Measurements from ENCODE around the gene CCDC88C.
A peak's percentile ranks its signal among the peaks of the same experiment; 100 is the strongest.
"Not testable (repeated sequence)": the region's sequence is repeated elsewhere in the genome, so short reads cannot be mapped to it uniquely, and the experiment has no call there.

CCDC88C gene

GRCh38 chr14:91252871-91253794 lies 164.5 kb downstream of the CCDC88C start:
- H3K4me3 ChIP-seq (ENCODE audit: low read depth, low read length): peak overlapping the region; percentile 64
- peak; percentile 34 for DNase-seq (ENCODE audit: low read depth)
- no peak for TF ChIP-seq CTCF (IDR thresholded peaks at IDR 0.05; ENCODE audit: insufficient read depth, low read depth, low read length, missing control alignments)

- DNase-seq (ENCODE audit: low read depth): no peak
- H3K4me3 ChIP-seq (ENCODE audit: low read depth, low read length): no peak overlapping the region
- no peak for TF ChIP-seq CTCF (IDR thresholded peaks at IDR 0.05; ENCODE audit: insufficient read depth, low read depth, low read length, missing control alignments)
These were observed 166.7 kb downstream of the CCDC88C start for GRCh38 chr14:91250912-91251311.

GRCh38 chr14:91249841-91250616 lies 167.6 kb downstream of the CCDC88C start:
- DNase-seq (ENCODE audit: low read depth): peak; percentile 96
- H3K4me3 ChIP-seq (ENCODE audit: low read depth, low read length): no peak overlapping the region
- no peak for TF ChIP-seq CTCF (IDR thresholded peaks at IDR 0.05; ENCODE audit: insufficient read depth, low read depth, low read length, missing control alignments)

- H3K4me3 ChIP-seq (ENCODE audit: low read depth, low read length): no peak overlapping the region
- TF ChIP-seq CTCF (IDR thresholded peaks at IDR 0.05; ENCODE audit: insufficient read depth, low read depth, low read length, missing control alignments): no peak
- DNase-seq (ENCODE audit: low read depth): no peak
These were observed 171.4 kb downstream of the CCDC88C start for GRCh38 chr14:91246051-91246852.

DNA sequence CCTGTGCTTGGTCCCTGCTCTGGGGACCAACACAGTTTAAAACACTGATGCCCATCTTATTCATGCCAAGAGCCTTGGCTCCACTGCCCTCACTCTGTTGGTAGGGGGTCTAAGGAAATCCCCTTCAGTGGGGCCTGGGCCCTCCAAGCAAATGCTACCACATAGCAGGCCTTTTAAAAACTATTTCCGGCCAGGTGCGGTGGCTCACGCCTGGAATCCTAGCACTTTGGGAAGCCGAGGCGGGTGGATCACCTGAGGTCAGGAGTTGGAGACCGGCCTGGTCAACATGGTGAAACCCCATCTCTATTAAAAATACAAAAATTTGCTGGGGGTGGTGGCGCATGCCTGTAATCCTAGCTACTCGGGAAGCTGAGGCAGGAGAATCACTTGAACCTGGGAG lies 172.0 kb downstream of the CCDC88C start:
- not testable (repeated sequence) for DNase-seq (ENCODE audit: low read depth); H3K4me3 ChIP-seq (ENCODE audit: low read depth, low read length)

DNA sequence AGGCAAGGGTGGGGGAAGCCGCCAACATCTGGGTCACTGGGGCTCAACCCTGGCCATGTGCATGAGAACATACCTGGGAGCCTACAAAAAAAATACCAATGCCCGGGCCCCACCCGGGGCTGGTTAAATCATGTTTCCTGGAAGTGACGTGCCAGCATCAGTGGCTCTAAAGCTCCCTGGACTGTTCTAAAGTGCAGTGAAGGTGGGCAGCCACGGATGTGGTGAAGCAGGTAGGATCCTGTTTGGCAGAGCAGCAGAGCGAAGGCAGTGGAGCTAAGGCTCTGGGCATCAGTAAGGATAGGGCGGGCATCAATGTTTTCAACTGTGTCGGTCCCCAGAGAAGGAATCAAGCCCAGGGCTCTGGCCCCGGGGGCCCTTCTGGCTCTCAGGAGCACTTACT lies 172.6 kb downstream of the CCDC88C start:
- TF ChIP-seq CTCF (IDR thresholded peaks at IDR 0.05; ENCODE audit: insufficient read depth, low read depth, low read length, missing control alignments): no peak
- no peak overlapping the region for H3K4me3 ChIP-seq (ENCODE audit: low read depth, low read length)
- no peak for DNase-seq (ENCODE audit: low read depth)

DNA sequence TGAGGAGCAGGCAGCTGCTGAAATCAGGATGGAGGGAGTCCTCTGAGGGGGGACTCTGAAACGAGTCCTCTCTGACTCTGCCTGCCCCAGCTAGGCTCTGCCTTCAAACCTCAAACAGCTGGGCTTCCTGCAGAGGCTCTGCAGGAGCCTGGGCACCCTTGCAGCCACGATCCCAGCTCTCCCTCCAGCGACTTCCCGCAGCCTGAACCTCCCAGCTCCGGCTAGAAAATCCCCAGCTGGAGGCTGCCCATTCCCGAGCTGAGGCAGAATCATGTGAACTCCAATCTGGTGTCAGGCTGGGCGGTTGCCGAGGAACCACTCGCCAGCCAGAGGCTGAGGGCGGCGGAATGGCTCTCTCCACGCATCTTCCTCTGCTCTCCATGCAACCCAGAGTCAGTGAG lies 173.1 kb downstream of the CCDC88C start, which contains the start of gene GPR68:
TSS of gene GPR68 (minus strand) at position 204 of the 401 bp plus-strand sequence. CDS start 9,654 bp downstream, outside the sequence.
- no peak for TF ChIP-seq CTCF (IDR thresholded peaks at IDR 0.05; ENCODE audit: insufficient read depth, low read depth, low read length, missing control alignments)
- no peak for DNase-seq (ENCODE audit: low read depth)
- H3K4me3 ChIP-seq (ENCODE audit: low read depth, low read length): peak within 1 kb of the TSS; percentile 40

Measured in GM12865 (cell line).